SH-SY5Y (cell line): ENCODE data around the gene ATP1A1.

Source experiments
- GATA2 ChIP-seq: IDR thresholded peaks from 2 replicates; pipeline ENCODE4 v1.6.1; 2011; ENCODE audit warnings: mild to moderate bottlenecking, low read depth, low read length
- GATA3 ChIP-seq: IDR thresholded peaks from 2 replicates; pipeline ENCODE4 v1.6.1; 2011; ENCODE audit warnings: low read depth, mild to moderate bottlenecking, low read length, moderate library complexity

The ATP1A1 gene

GRCh38 chr1:116433275-116434257, 60.5 kb downstream of the ATP1A1 start:
- TF ChIP-seq GATA2 (no peak), GATA3 (no peak)

- no peak for TF ChIP-seq GATA3
Observed at GRCh38 chr1:116434849-116435248, 61.8 kb downstream of the ATP1A1 start.

- TF ChIP-seq GATA2 (no peak), GATA3 (no peak)
Observed at GRCh38 chr1:116435806-116436610, 63.0 kb downstream of the ATP1A1 start.

GRCh38 chr1:116436611-116436970, 63.5 kb downstream of the ATP1A1 start:
- TF ChIP-seq GATA2 (no peak), GATA3 (no peak)

- TF ChIP-seq GATA2 = no peak
- TF ChIP-seq GATA3 = no peak
Observed at GRCh38 chr1:116439701-116440100, 66.7 kb downstream of the ATP1A1 start.

GRCh38 chr1:116440731-116441130, 67.7 kb downstream of the ATP1A1 start:
- TF ChIP-seq GATA2 (no peak), GATA3 (no peak)

- no peak for TF ChIP-seq GATA3
- TF ChIP-seq GATA2 = no peak
Observed at GRCh38 chr1:116445534-116445933, 72.5 kb downstream of the ATP1A1 start.

- TF ChIP-seq GATA2 (no peak), GATA3 (no peak)
Observed at GRCh38 chr1:116446686-116447085, 73.6 kb downstream of the ATP1A1 start.

GRCh38 chr1:116448785-116449385, 75.8 kb downstream of the ATP1A1 start:
- TF ChIP-seq GATA2 = no peak
- TF ChIP-seq GATA3 = no peak

- TF ChIP-seq GATA2 = no peak
- no peak for TF ChIP-seq GATA3
Observed at GRCh38 chr1:116449578-116449977, 76.5 kb downstream of the ATP1A1 start.

- TF ChIP-seq GATA2 = no peak
- no peak for TF ChIP-seq GATA3
Observed at GRCh38 chr1:116451702-116452101, 78.7 kb downstream of the ATP1A1 start.

GRCh38 chr1:116453481-116453880, 80.4 kb downstream of the ATP1A1 start:
- no peak for TF ChIP-seq GATA2

- TF ChIP-seq GATA2 = no peak
- TF ChIP-seq GATA3 = no peak
Observed at GRCh38 chr1:116453906-116454305, 80.9 kb downstream of the ATP1A1 start.
